GM19035 (cell line): ENCODE results near the gene GABBR2.
"Not testable (repeated sequence)": the region's sequence is repeated elsewhere in the genome, so short reads cannot be mapped to it uniquely, and the experiment has no call there.

Experiments used
- ATAC-seq: cut with Tn5 transposase; IDR thresholded peaks from one replicate; pipeline ENCODE4 v1.9.1; 2021; ENCODE audit not compliant: unreplicated experiment

The GABBR2 gene

DNA sequence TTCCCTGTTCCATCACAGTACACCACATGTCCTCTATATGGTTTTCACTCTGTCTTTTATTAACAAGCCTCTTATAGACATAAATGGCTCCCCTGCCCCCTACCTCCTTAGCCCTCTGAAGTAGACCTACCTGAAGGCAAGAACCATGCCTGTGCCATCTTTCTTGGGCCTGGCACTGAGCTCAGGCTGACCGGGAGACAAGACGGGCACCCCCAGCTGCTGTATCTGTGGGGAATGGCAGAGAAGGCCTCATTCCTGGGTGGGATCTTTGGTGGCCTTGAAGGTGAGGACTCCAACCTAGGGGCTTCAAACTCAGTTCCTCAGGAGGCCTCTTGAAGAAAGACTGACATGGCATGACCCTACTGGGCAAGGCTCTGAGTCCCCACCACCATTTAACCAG, 109.9 kb downstream of the GABBR2 start:
- ATAC-seq: no peak

DNA sequence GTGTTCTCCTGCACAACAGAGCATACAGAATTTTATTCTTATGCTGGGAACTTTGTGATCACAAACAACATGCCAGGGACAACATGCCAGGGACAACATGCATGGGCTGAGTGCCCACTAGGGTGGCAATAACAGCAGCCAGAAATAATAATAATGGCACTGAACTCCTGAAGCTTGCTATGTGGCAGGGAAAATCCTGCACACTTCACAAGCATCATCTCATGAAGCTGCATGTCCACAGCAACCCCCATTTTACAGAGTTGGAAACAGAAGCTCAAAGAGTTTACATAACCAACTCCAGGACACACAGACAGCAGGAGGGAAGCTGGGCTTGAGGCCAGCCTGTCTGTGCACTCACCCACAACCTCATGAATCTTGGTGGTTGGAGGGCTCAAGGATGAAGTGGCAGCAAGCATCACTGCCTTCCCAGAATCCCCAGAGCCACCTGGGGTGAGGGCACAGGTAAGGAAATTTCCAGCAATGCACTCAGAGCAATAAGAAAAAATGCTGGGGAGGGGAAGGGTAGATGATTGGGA, 111.4 kb downstream of the GABBR2 start:
- no peak for ATAC-seq

DNA sequence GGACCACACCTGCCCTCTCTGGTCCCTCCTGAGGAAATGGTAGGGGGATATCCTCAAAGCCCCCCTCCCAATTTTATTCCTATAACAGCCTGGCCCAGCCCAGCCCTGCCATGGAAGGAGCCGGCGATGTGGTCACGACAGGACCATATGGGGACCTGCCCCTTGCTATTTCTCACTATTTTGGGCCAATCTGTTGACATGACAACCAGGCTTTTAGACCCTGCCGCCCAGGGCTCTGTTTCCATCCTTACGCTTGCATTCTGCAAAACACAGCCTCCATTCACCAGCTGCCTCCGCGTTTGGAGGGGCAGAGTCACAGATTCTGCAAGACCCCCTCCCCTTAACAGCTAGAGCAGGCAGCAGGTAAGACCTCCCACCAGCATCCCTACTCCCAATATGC, 112.2 kb downstream of the GABBR2 start:
- ATAC-seq: no peak

DNA sequence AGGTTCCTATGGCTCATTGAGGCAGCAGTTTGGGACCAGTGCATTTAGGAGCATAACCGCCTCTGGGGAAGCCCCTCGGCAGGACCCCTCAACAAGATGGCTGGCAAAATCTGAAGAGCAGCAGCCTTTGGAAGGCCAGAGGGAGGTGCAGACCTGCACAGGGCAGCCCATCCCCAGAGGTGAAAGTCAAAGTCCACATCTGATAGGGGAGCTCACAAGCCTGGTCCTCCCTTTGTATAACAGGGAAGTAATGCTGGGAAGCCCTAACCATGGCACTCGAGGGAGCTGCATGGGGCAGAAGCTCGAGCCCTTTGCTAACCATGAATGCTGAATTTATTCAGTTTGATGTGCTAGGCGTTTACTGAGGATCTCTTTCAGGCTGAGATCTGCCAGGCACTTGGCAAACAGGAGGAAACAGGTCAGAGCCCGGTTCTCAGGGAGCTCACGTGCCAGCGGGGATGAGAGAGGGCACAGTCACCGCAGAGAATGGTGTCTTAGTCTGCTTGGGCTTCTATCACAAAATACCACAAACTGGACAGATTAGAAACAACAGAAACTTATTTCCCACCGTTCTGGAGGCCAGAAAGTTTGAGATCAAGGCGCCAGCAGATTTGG, 114.1 kb downstream of the GABBR2 start:
- ATAC-seq: no peak

DNA sequence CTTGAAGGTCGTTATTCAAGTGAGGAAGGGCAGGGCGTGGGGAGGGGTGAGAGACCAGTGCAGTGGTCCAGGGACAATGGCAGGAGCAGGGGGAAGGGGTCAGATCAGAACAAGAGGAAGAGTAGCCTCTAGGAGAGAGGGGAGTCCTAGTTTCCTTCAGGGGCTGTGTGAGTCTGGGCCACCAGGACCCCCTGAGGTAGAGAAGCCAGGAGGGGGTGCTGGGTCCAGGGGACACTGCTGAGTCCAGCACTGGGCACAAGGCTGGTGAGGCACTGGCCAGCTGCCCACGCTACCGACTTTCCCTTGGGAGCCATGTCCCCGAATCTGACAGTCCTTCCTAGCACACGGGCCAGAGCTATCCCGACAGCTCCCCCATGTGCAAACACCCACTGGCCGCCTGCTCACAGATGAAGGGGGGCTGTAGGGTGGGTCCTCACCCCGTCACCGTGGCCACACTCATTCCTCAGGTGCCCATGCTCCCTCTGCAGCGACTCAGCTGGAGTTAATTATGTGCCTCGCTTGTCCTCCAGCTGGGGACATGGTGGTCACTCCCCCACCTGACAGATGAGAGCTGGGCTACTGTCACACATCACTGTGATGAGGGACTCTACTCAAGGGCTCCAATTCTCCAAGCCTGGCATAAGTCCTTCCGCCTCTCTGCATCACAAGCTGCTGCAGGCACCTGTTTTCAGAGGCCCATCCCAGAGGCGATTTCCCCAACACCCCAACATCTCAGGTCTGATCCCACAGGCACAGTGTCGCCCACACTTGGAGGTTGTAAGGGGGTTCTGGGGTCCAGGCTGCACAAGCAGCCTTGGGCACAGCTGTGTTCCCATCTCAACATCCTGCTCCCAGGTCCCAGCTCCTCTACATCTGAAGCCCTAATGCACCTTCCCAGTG, 115.1 kb downstream of the GABBR2 start:
- no peak for ATAC-seq

DNA sequence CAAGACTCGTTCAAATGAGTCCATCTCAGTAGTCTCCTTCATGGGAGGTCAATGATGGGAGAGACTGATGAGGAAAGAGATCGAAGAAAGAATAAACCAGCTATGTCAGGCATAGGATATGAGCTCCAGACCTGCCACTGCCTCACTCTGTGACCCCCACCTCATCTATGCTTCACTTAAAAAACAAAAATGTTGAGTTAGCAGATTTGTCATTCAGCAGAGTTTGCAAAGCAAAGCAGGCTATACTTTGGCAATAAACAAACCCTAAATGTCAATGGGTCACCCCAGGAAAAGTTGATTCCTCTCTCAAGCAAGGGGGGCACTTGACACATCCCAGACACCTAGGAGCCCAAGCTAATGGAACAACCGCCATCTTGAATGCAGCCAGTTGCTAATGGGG, 117.0 kb downstream of the GABBR2 start:
- ATAC-seq: no peak

DNA sequence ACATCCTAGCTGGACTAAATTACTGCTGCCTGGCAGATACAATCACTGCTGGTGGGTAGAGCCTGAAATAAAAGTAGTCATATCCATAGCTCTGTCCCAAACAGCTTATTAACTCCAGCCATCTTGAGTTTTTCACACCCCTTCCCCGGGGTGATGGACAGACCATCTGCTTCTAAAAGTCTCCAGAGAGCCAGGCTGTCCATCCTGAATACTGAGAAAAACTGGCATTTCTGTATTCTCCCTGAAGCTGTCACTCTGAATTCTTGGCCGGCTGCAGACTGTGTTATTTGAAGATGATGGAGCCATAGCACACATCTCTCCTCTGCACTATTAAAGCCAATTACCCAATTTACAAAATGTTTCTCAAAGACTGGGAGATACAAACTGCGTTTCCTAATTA, 118.6 kb downstream of the GABBR2 start:
- no peak for ATAC-seq

DNA sequence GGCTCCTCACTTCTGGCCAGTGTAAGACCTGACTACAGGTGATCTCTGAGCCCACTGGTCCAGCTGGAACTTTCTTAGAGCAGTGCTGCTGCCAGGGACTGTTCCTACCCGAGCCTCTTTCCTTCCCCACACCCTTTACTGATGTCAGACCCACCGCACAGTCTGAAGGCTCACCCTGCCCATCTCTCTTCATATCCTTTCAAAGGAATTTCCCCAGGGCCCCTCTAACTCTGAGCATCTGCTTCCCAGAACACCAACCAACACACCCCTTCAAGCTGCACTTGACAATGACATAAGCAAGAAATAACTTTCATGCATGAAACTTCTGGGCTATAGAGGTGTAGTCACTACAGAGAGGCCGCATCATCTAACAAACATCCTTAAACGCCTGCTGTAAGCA, 119.6 kb downstream of the GABBR2 start:
- no peak for ATAC-seq

DNA sequence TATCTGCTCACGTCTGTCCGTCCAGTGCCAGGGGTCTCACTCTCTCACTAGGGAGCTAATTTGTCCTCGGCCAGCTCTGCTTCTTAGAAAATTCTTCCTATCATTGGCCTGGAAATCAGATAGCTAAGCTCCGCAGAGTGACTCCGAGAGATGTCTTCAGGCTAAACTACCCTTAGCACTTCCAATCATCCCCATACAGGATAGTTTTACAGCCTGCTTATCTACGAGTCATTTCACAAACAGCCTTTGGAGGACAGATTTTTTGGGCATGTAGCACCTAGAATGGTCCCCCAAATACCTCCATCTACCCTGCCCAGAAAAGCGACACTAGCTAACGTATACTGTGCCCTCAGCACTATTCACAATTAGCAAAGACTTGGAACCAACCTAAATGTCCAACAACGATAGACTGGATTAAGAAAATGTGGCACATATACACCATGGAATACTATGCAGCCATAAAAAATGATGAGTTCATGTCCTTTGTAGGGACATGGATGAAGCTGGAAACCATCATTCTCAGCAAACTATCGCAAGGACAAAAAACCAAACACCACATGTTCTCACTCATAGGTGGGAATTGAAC, 123.8 kb downstream of the GABBR2 start:
- ATAC-seq: not testable (repeated sequence)

DNA sequence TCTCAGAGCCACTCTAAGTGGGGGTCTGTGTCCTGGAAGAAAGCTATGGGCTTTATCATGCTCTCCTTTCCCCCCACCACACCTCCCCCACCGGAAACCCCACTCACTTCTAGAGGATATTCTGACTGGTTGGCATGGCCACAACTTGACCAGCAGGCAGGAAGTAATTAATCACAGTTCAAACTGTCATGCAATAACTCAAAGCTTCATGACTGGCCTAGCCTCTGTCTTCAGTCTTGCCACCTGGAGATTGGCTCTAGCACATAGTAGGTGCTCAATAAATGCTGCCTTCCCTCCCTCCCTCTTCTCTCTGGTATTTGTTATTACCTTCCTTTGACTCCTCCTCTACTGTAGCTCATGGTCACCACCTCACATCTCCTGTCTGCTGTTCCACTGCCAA, 124.7 kb downstream of the GABBR2 start:
- ATAC-seq: no peak

DNA sequence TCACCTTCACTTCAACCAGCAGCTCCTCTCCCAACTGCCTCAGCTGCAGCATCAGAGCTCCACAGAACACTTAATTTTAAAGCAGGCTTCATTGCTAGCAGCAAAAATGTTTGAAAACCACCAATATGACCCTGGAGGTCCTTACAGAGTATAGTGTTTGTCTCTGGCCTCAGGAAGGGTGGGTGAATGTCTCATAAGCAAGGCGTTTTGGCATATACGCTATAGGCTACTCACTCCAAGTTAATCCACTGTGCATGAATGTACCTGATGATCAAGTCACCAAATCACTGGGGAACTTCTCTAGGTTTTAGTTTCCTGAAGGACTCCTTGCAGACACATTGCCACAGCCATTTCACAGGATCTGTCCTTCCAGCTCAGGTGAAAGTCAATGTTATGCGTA, 125.3 kb downstream of the GABBR2 start:
- no peak for ATAC-seq

DNA sequence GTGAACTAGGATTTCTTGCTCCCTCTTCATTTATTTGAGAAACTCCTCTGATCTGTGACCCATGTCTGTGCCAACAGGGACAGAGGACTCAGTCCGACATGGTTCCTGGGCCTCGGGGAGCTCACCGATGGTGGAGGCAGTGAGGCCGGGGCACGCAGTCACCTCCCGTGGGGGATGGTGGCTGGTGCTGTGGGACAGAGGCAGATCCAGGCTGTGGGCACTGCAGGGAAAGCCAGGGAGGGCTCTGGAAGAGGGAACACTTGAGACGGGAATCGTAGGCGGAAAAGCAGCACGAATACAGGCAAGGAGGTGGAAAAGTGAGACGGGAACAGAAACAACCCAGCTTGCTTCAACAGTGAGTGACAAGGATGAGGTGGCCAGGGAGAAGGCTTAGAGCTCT, 127.8 kb downstream of the GABBR2 start:
- ATAC-seq: no peak

DNA sequence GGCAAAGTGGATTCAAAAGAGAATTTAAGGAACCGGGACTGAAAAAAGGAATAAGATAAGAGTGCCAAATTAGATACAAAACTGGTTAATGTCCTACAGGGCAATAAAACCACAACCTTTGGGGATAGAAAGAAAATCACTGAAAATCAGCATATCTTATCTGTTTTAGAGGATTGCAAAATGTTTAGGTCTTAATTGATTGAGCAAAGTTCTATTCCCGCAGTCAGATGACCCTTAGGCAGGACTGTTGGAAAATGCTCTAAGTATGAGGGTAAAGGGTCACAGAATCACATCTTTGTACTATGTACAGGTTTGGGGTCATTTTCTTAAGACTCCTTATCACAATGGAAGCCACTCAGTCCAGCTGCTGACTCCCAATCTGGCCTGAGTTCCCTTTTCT, 129.0 kb downstream of the GABBR2 start:
- no peak for ATAC-seq

DNA sequence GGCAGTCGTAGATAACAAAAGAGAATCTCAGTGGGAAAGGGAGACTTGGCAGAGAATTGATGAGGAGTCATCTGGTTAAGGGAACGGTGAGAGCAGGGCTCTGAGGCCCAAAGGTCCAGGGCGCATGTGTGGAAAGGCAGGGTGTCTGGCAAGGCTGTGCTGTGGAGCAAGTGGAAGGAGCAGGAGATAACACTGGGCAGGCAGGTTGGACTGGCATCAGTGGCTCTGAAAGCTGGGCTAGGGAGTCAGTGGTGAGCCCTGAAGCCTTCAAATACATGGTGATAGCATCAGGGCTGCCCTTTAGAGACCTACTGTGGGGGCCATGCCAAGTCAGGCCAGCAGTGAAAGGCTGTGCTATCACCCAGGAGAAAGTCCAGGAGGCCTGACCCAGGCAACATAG, 131.3 kb downstream of the GABBR2 start:
- ATAC-seq: no peak

DNA sequence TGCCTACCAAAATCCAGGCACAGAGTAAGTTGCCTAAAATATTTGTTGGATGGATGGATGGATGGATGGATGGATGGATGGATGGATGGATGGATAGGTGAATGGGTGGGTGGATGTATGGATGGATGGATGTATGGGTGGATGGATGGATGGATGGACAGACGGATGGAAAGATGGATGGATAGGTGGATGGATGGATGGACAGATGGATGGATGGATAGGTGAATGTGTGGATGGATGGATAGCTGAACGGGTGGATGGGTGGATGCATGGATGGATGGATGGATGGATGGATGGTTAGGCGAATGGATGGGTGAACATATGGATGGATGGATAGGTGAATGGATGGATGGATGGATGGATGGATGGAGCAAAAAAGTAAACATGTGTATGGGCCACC, 131.9 kb downstream of the GABBR2 start:
- ATAC-seq: no peak

DNA sequence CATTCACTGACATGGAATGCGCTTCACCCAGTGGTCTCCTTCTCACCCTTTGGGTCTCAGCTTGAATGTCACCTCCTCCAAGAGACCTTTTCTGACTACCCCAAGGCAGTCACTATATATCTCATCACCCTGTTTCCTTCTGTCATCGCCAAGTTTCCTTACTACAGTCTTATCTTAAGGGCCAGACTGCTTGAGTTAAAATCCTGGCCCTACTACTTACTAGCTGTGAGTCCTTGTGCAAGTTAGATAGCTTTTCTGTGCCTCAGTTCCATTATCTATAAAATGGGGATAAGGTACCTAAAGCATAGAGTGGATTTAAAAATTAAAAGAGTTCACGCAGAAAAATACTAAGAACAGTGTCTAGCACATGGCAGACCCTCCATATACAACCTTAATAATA, 132.4 kb downstream of the GABBR2 start:
- no peak for ATAC-seq

DNA sequence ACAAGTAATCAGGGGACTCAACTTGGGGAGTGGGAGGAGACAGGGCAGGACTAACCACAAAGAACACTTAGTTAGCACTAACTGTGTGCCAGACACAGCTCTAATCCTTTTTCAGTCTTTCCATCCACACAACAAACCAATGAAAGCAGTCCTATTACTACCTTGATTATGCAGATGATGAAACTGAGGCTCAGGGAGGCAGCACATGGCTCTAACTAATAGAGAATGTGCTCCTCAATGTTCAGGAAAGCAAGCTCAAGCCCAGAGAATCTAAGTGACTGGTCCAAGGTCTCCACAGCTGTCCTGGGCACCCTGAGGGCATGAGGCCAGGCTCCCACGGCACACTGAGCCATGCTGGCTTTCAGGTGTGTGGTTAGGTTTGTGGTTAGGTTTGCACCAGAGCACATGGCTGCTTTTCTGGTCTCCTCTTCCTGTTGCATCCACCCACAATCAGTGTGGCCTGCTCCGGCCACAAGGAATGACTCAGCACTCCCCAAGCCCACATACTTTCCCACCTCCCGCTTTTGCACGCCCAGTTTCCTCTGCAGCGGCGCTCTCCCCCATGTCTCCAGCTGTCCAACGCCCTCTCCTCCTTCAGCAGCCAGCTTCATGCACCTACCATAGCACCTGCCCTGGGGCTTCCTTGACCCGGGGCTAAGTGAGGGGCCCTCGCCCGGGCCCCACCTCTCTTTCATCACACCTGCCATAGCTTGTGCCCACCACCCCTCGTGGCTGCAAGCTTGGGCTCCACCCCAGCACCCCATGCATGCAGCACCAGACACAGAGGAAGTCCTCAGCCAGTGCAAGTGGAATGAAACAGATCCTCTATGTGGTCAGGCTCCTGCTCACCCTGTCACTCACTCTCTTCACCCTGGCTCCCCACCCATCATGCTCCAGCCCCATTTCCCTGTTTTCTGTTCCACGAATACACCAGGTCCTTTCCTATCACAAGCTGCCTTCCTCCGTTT, 133.1 kb downstream of the GABBR2 start:
- ATAC-seq: peak; percentile 77

DNA sequence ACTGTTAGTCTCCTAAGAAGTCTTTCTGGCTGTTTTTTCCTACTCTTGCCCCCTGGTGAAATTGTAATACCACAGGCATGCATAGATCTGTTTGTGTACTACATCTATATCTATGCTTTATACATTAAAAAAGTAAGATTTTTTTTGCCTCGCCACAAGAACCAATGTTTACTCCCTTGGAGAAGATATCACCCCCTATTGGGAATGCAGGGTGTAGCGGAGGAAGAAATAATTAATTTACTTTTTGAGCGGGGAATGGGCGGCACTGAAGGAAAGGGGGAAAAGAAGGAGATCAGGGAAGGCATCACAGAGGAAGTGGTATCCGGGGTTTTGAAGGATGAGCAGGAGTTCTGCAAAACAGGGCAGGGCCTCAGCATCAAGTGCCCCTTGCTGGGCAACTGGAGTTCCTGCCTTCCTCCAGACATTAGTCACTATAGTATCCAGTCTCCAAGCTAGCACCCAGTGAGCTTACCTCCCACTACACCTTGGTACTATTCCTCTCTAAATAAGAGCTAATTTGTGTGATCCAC, 134.9 kb downstream of the GABBR2 start:
- no peak for ATAC-seq

DNA sequence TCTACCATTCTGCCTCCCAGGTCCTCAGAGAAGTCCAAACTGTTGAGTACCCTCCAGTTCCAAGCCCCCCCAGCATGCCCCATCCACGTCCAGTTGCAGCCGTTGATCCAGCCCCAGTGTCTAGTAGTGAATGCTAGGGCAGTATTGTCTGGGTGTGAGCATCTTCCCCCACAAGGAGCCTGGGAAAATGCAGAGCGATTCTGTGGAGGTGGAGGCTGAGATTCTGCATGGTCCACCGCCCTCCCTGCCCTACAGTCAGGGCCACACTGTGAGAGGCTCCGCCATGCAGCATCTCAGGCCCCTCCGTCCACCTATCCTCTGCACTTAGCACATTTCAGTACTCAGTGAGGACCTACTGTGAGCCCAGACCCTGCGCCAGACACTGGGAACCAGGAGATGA, 135.9 kb downstream of the GABBR2 start:
- no peak for ATAC-seq

DNA sequence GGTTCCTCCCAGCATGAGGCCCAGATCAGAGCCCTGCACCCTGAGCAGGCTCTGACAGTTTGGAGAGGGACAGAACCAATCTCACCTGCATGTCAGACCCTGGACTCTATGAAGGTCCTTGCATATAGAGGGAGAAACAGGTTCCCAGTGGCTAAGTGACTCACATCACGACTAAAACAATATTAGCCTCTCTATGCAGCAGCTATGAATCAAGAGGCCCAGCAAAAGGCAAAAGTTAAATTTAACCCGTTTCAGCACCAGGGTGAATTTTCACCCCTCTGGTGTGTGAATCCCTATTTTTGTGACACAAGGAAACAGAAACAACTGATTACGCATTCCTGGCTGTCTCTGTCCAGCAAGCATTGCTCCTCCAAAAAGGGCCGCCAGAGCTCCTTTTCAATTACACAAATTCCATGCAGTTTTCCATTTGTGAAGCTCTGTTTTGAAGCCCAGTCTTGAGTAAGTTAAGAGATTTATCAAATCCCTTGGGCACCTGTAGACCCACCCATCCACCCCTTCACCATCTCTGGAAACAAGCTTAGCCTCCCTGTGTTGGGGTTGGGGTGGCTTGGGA, 136.6 kb downstream of the GABBR2 start:
- ATAC-seq: no peak
